ENCODE data around the gene POC1B.

POC1B gene

GRCh38 chr12:89481213-89481914 is 44.5 kb downstream of the POC1B start:
- no peaks in the 10 kb centered on the region for H3K9me3 ChIP-seq (ENCODE audit: low read depth, low read length)
- DNase-seq (ENCODE audit: low read depth, low spot score), result no peak
- no peak overlapping the region for H3K27ac ChIP-seq
- no peaks in the 10 kb centered on the region for H3K36me3 ChIP-seq (ENCODE audit: insufficient read depth, low read length)
- no peak overlapping the region for H3K9ac ChIP-seq (ENCODE audit: insufficient read length)
- no peak overlapping the region for H3K4me3 ChIP-seq
- TF ChIP-seq FOXP2 (optimal IDR thresholded peaks at IDR 0.05; ENCODE audit: control extremely low read depth, extremely low read length, insufficient read depth) (no peak), POLR2AphosphoS5 (IDR thresholded peaks at IDR 0.05; ENCODE audit: borderline replicate concordance, low read depth, low read length) (no peak), EZH2 (IDR thresholded peaks at IDR 0.05) (no peak)

DNA sequence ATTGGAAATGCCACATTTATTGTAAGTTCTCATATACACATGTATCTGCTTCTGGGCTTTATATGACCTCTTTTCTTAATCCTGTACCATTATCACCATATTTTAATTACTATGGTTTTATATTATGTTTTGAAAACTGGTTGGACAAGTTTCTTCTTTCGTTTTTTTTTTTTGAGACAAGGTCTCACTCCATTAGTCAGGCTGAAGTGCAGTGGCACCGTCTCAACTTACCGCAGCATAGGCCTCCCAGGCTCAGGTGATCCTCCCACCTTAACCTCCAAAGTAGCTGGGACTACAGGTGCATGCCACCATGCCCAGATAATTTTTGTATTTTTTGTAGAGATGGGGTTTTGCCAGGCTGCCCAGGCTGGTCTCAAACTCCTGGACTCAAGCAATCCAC is 45.9 kb downstream of the POC1B start:
- H3K9me3 ChIP-seq (ENCODE audit: low read depth, low read length), result no peaks in the 10 kb centered on the region
- DNase-seq (ENCODE audit: low read depth, low spot score), result no peak
- no peak overlapping the region for H3K27ac ChIP-seq
- no peak overlapping the region for H3K9ac ChIP-seq (ENCODE audit: insufficient read length)
- no peak overlapping the region for H3K4me3 ChIP-seq
- TF ChIP-seq POLR2AphosphoS5 (IDR thresholded peaks at IDR 0.05; ENCODE audit: borderline replicate concordance, low read depth, low read length) (no peak), FOXP2 (optimal IDR thresholded peaks at IDR 0.05; ENCODE audit: control extremely low read depth, extremely low read length, insufficient read depth) (no peak), EZH2 (IDR thresholded peaks at IDR 0.05) (no peak)
- no peaks in the 10 kb centered on the region for H3K36me3 ChIP-seq (ENCODE audit: insufficient read depth, low read length)

GRCh38 chr12:89477633-89478279 is 48.1 kb downstream of the POC1B start:
- Histone ChIP-seq H3K9me3 (ENCODE audit: low read depth, low read length) (no peaks in the 10 kb centered on the region), H3K36me3 (ENCODE audit: insufficient read depth, low read length) (no peaks in the 10 kb centered on the region), H3K27ac (no peak overlapping the region), H3K4me3 (no peak overlapping the region), H3K9ac (ENCODE audit: insufficient read length) (no peak overlapping the region)
- TF ChIP-seq FOXP2 (optimal IDR thresholded peaks at IDR 0.05; ENCODE audit: control extremely low read depth, extremely low read length, insufficient read depth) (no peak), EZH2 (IDR thresholded peaks at IDR 0.05) (no peak), POLR2AphosphoS5 (IDR thresholded peaks at IDR 0.05; ENCODE audit: borderline replicate concordance, low read depth, low read length) (no peak)
- no peak for DNase-seq (ENCODE audit: low read depth, low spot score)

GRCh38 chr12:89476904-89477595 is 48.8 kb downstream of the POC1B start:
- DNase-seq (ENCODE audit: low read depth, low spot score), result no peak
- Histone ChIP-seq H3K36me3 (ENCODE audit: insufficient read depth, low read length) (no peaks in the 10 kb centered on the region), H3K27ac (no peak overlapping the region), H3K9me3 (ENCODE audit: low read depth, low read length) (no peaks in the 10 kb centered on the region), H3K4me3 (no peak overlapping the region), H3K9ac (ENCODE audit: insufficient read length) (no peak overlapping the region)
- TF ChIP-seq EZH2 (IDR thresholded peaks at IDR 0.05) (no peak), POLR2AphosphoS5 (IDR thresholded peaks at IDR 0.05; ENCODE audit: borderline replicate concordance, low read depth, low read length) (no peak), FOXP2 (optimal IDR thresholded peaks at IDR 0.05; ENCODE audit: control extremely low read depth, extremely low read length, insufficient read depth) (no peak)

GRCh38 chr12:89476232-89476631 is 49.6 kb downstream of the POC1B start:
- no peaks in the 10 kb centered on the region for H3K9me3 ChIP-seq (ENCODE audit: low read depth, low read length)
- TF ChIP-seq FOXP2 (optimal IDR thresholded peaks at IDR 0.05; ENCODE audit: control extremely low read depth, extremely low read length, insufficient read depth), result no peak
- no peak for TF ChIP-seq EZH2 (IDR thresholded peaks at IDR 0.05)
- TF ChIP-seq POLR2AphosphoS5 (IDR thresholded peaks at IDR 0.05; ENCODE audit: borderline replicate concordance, low read depth, low read length), result no peak
- no peak overlapping the region for H3K4me3 ChIP-seq
- no peaks in the 10 kb centered on the region for H3K36me3 ChIP-seq (ENCODE audit: insufficient read depth, low read length)
- no peak overlapping the region for H3K27ac ChIP-seq
- DNase-seq (ENCODE audit: low read depth, low spot score), result no peak
- no peak overlapping the region for H3K9ac ChIP-seq (ENCODE audit: insufficient read length)

DNA sequence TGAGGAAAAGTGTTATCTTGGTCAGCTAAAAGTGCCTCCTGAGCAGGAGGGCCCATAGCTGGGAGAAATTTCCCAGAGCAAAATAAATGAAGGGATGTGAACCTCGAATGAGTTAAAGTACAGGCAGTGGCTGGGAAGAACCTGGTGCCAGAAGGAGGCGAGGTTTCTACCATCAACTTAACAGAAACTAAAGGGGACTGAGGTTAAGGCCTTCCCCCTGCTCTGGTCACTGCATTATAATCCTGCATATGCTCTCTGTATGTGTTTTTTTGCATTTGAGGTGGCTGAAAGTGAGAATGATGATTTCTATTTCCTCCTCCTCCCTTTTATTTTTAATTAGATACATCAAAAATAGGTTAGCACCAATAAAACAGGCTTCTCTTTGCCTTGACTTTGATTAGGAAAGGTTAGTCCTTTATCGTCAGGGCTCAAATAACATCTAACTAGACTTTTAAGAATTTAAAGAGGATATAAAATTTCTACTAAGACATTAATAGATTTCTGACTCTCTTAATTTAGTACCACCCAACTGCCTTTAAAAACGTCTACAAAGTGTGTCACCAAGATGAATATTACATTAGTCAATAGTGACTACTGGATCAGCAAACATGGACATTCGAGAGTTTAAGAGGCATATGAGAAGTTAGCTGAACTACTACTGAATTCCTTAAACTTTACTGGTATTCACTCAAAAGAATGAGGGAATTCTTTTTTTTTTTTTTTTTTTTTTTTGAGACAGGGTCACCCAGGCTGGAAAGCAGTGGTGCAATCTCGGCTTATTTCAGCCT is 50.5 kb downstream of the POC1B start:
- no peak for TF ChIP-seq EZH2 (IDR thresholded peaks at IDR 0.05)
- TF ChIP-seq POLR2AphosphoS5 (IDR thresholded peaks at IDR 0.05; ENCODE audit: borderline replicate concordance, low read depth, low read length), result no peak
- TF ChIP-seq FOXP2 (optimal IDR thresholded peaks at IDR 0.05; ENCODE audit: control extremely low read depth, extremely low read length, insufficient read depth), result no peak
- Histone ChIP-seq H3K9me3 (ENCODE audit: low read depth, low read length) (no peaks in the 10 kb centered on the region), H3K9ac (ENCODE audit: insufficient read length) (no peak overlapping the region), H3K27ac (no peak overlapping the region), H3K36me3 (ENCODE audit: insufficient read depth, low read length) (no peaks in the 10 kb centered on the region), H3K4me3 (no peak overlapping the region)
- DNase-seq (ENCODE audit: low read depth, low spot score), result no peak

DNA sequence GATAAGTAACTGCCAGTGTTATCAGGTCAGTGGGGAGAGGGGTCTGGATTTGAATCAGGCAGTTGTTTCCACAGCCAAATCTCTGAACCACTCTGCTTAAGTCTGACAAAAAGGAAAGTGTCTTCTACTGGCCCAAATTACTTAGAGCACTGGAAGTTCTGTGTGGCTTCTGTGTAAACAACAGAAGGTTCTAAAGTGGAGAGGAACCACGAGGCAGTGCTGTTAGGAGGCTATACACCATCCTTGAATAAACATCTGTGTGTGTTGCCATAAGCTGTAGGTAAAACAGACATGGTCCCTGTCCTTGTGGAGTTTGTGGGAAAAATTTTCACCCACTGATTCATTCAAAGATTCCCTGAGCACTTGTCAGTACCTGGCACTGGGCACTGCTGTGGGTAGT is 51.2 kb downstream of the POC1B start:
- Histone ChIP-seq H3K36me3 (ENCODE audit: insufficient read depth, low read length) (no peaks in the 10 kb centered on the region), H3K27ac (no peak overlapping the region), H3K9me3 (ENCODE audit: low read depth, low read length) (no peaks in the 10 kb centered on the region), H3K4me3 (no peak overlapping the region), H3K9ac (ENCODE audit: insufficient read length) (no peak overlapping the region)
- TF ChIP-seq FOXP2 (optimal IDR thresholded peaks at IDR 0.05; ENCODE audit: control extremely low read depth, extremely low read length, insufficient read depth), result no peak
- TF ChIP-seq EZH2 (IDR thresholded peaks at IDR 0.05), result no peak
- no peak for TF ChIP-seq POLR2AphosphoS5 (IDR thresholded peaks at IDR 0.05; ENCODE audit: borderline replicate concordance, low read depth, low read length)
- DNase-seq (ENCODE audit: low read depth, low spot score), result no peak

DNA sequence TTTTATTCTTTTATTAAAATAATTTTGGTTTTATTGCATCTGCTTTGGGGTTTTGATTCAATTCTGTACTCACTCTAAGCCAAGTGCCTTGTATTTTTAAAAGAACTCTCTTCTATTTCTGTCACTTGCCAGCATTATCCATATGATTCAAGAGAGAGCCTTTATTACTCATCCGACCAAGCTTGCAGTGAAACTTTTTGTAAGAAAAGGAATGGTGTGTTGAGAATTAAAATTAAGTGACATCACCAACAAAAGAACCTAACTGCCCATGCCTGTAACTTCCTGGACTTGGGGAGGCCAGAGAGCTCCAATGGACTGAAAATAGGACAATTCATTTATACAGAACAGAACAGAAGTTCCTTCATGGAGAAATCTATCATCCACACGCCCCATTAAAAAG is 53.3 kb downstream of the POC1B start:
- Histone ChIP-seq H3K9ac (ENCODE audit: insufficient read length) (no peak overlapping the region), H3K9me3 (ENCODE audit: low read depth, low read length) (no peaks in the 10 kb centered on the region), H3K36me3 (ENCODE audit: insufficient read depth, low read length) (no peaks in the 10 kb centered on the region), H3K27ac (no peak overlapping the region), H3K4me3 (no peak overlapping the region)
- TF ChIP-seq POLR2AphosphoS5 (IDR thresholded peaks at IDR 0.05; ENCODE audit: borderline replicate concordance, low read depth, low read length) (no peak), FOXP2 (optimal IDR thresholded peaks at IDR 0.05; ENCODE audit: control extremely low read depth, extremely low read length, insufficient read depth) (no peak), EZH2 (IDR thresholded peaks at IDR 0.05) (no peak)
- no peak for DNase-seq (ENCODE audit: low read depth, low spot score)
